Measurements from ENCODE around the gene AK5. TPM values are rescaled to one million over a fixed set of nuclear protein-coding genes. Genes with fewer than 3 reads are reported as not detected.
A peak's percentile ranks its signal among the peaks of the same experiment; 100 is the strongest.

AK5 gene
- total and polyA plus RNA-seq, 12 donors = 0.25 to 1.7 (median 0.87) TPM

- intact Hi-C loops (cut with DNase I) = no loop called here
- ATAC-seq = no peak
- Histone ChIP-seq H3K27ac (no peak overlapping the region), H3K9me3 (no peaks in the 10 kb centered on the region), H3K4me3 (no peak overlapping the region), H3K4me1 (no peaks in the 10 kb centered on the region), H3K27me3 (no peaks in the 10 kb centered on the region), H3K36me3 (no peaks in the 10 kb centered on the region)
- DNase-seq = no peak
- TF ChIP-seq CTCF (IDR thresholded peaks at IDR 0.05) = no peak
- 86% methylated on average over 1 of the region's 1 CpG for WGBS, 2 donors
Measured at GRCh38 chr1:77487631-77488030, 205.8 kb downstream of the AK5 start.

GRCh38 chr1:77489910-77490309 is 208.1 kb downstream of the AK5 start:
- Histone ChIP-seq H3K4me1 (no peaks in the 10 kb centered on the region), H3K27me3 (no peaks in the 10 kb centered on the region), H3K4me3 (no peak overlapping the region), H3K27ac (no peak overlapping the region), H3K36me3 (no peaks in the 10 kb centered on the region), H3K9me3 (no peaks in the 10 kb centered on the region)
- ATAC-seq = no peak
- intact Hi-C loops (cut with DNase I) = no loop called here
- no peak for TF ChIP-seq CTCF (IDR thresholded peaks at IDR 0.05)
- DNase-seq = no peak
- 81 to 86% methylated on average over 2 of the region's 2 CpGs for WGBS, 2 donors

- no peaks in the 10 kb centered on the region for H3K4me1 ChIP-seq
- DNase-seq = no peak
- no peak for TF ChIP-seq CTCF (IDR thresholded peaks at IDR 0.05)
- no peaks in the 10 kb centered on the region for H3K9me3 ChIP-seq
- no peak overlapping the region for H3K27ac ChIP-seq
- no peaks in the 10 kb centered on the region for H3K27me3 ChIP-seq
- H3K36me3 ChIP-seq = no peaks in the 10 kb centered on the region
- H3K4me3 ChIP-seq = no peak overlapping the region
- intact Hi-C loops (cut with DNase I) = no loop called here
- no peak for ATAC-seq
Measured at GRCh38 chr1:77494026-77494425, 212.2 kb downstream of the AK5 start.

GRCh38 chr1:77498918-77499317 is 217.1 kb downstream of the AK5 start:
- no peaks in the 10 kb centered on the region for H3K9me3 ChIP-seq
- no peak for TF ChIP-seq CTCF (IDR thresholded peaks at IDR 0.05)
- ATAC-seq = peak in 2 of 8 donors; percentile 54 to 56
- no peaks in the 10 kb centered on the region for H3K27me3 ChIP-seq
- H3K36me3 ChIP-seq = no peaks in the 10 kb centered on the region
- H3K4me3 ChIP-seq = no peak overlapping the region
- intact Hi-C loops (cut with DNase I) = no loop called here
- H3K4me1 ChIP-seq = peaks cover 0 to 4% (median 0%) of the 10 kb centered on the region in 9 donors
- no peak overlapping the region for H3K27ac ChIP-seq
- DNase-seq = no peak

- intact Hi-C loops (cut with DNase I) = no loop called here
- WGBS, 2 donors = 78 to 82% methylated on average over 5 of the region's 5 CpGs
- Histone ChIP-seq H3K36me3 (no peaks in the 10 kb centered on the region), H3K4me1 (peaks cover 0 to 4% (median 0%) of the 10 kb centered on the region in 9 donors), H3K27me3 (no peaks in the 10 kb centered on the region), H3K9me3 (no peaks in the 10 kb centered on the region), H3K27ac (no peak overlapping the region), H3K4me3 (no peak overlapping the region)
- ATAC-seq (peak in 2 of 8 donors; percentile 76 to 80), DNase-seq (no peak)
- no peak for TF ChIP-seq CTCF (IDR thresholded peaks at IDR 0.05)
Measured at GRCh38 chr1:77499466-77499865, 217.6 kb downstream of the AK5 start.
